ENCODE results near the gene SPEM1.
A peak's percentile ranks its signal among the peaks of the same experiment; 100 is the strongest.

Gene SPEM1

GRCh38 chr17:7411427-7411750, 8.7 kb upstream of the SPEM1 start:
- H3K4me3 ChIP-seq (replicated peaks; ENCODE audit: low read depth, low read length): no peak overlapping the region
- TF ChIP-seq CTCF (IDR thresholded peaks at IDR 0.05; ENCODE audit: low read length, missing control alignments): no peak
- DNase-seq (ENCODE audit: low read depth): no peak

GRCh38 chr17:7413346-7413985, 6.7 kb upstream of the SPEM1 start:
- no peak for TF ChIP-seq CTCF (IDR thresholded peaks at IDR 0.05; ENCODE audit: low read length, missing control alignments)
- no peak overlapping the region for H3K4me3 ChIP-seq (replicated peaks; ENCODE audit: low read depth, low read length)
- peak; percentile 43 for DNase-seq (ENCODE audit: low read depth)

GRCh38 chr17:7414837-7415236, 5.3 kb upstream of the SPEM1 start:
- no peak overlapping the region for H3K4me3 ChIP-seq (replicated peaks; ENCODE audit: low read depth, low read length)
- DNase-seq (ENCODE audit: low read depth): no peak
- no peak for TF ChIP-seq CTCF (IDR thresholded peaks at IDR 0.05; ENCODE audit: low read length, missing control alignments)

- TF ChIP-seq CTCF (IDR thresholded peaks at IDR 0.05; ENCODE audit: low read length, missing control alignments): no peak
- no peak for DNase-seq (ENCODE audit: low read depth)
- H3K4me3 ChIP-seq (replicated peaks; ENCODE audit: low read depth, low read length): no peak overlapping the region
Observed at GRCh38 chr17:7415784-7416183, 4.3 kb upstream of the SPEM1 start.

GRCh38 chr17:7416323-7416722, 3.8 kb upstream of the SPEM1 start:
- DNase-seq (ENCODE audit: low read depth): no peak
- no peak overlapping the region for H3K4me3 ChIP-seq (replicated peaks; ENCODE audit: low read depth, low read length)
- TF ChIP-seq CTCF (IDR thresholded peaks at IDR 0.05; ENCODE audit: low read length, missing control alignments): no peak

GRCh38 chr17:7417056-7417655, 3.0 kb upstream of the SPEM1 start:
- no peak for TF ChIP-seq CTCF (IDR thresholded peaks at IDR 0.05; ENCODE audit: low read length, missing control alignments)
- no peak for DNase-seq (ENCODE audit: low read depth)
- no peak overlapping the region for H3K4me3 ChIP-seq (replicated peaks; ENCODE audit: low read depth, low read length)
